H9 (cell line): ENCODE results near the gene FSTL4. TPM values are rescaled to one million over a fixed set of nuclear protein-coding genes. Genes with fewer than 3 reads are reported as not detected.

Source experiments
- DNase-seq: peaks from one replicate; pipeline ENCODE4 v3.0.0-alpha.2; 2017
- H2AFZ ChIP-seq: one replicate; pipeline ENCODE4 v1.6.1; 2013; ENCODE audit warnings: mild to moderate bottlenecking, low read length, control low read depth, moderate library complexity
- H2AK5ac ChIP-seq: 2 replicates; pipeline ENCODE4 v1.6.1; 2013; ENCODE audit warnings: low read length, control low read depth, mixed read lengths; ENCODE audit not compliant: insufficient read length
- H2BK120ac ChIP-seq: one replicate; pipeline ENCODE4 v1.6.1; 2013; ENCODE audit warnings: low read depth, mild to moderate bottlenecking, low read length, control low read depth, inconsistent platforms; ENCODE audit not compliant: poor library complexity, severe bottlenecking
- H2BK12ac ChIP-seq: 2 replicates; pipeline ENCODE4 v1.6.1; 2013; ENCODE audit warnings: low read length, control low read depth, mixed read lengths, low read depth; ENCODE audit not compliant: insufficient read length
- H2BK15ac ChIP-seq: 2 replicates; pipeline ENCODE4 v1.6.1; 2013; ENCODE audit warnings: low read depth, low read length, control low read depth
- H2BK20ac ChIP-seq: one replicate; pipeline ENCODE4 v1.6.1; 2013; ENCODE audit warnings: low read depth, mild to moderate bottlenecking, low read length, control low read depth, inconsistent platforms; ENCODE audit not compliant: poor library complexity, severe bottlenecking
- H2BK5ac ChIP-seq: 2 replicates; pipeline ENCODE4 v1.6.1; 2013; ENCODE audit warnings: low read length, control low read depth, mixed read lengths; ENCODE audit not compliant: insufficient read length
- H3K14ac ChIP-seq: 2 replicates; pipeline ENCODE4 v1.6.1; 2013; ENCODE audit warnings: low read length, control low read depth; ENCODE audit not compliant: insufficient read depth
- H3K18ac ChIP-seq: 2 replicates; pipeline ENCODE4 v1.6.1; 2013; ENCODE audit warnings: low read depth, mild to moderate bottlenecking, mixed read lengths, low read length, control low read depth; ENCODE audit not compliant: insufficient read length
- H3K23ac ChIP-seq: 2 replicates; pipeline ENCODE4 v1.6.1; 2013; ENCODE audit warnings: low read length, control low read depth, mixed read lengths, low read depth; ENCODE audit not compliant: insufficient read length
- H3K23me2 ChIP-seq: 2 replicates; pipeline ENCODE4 v1.6.1; 2013; ENCODE audit warnings: low read depth, mild to moderate bottlenecking, mixed read lengths, low read length, control low read depth; ENCODE audit not compliant: insufficient read length, poor library complexity, severe bottlenecking
- H3K27ac ChIP-seq: 2 replicates; pipeline ENCODE4 v1.5.1; 2013; ENCODE audit warnings: low read length, control low read depth, mixed read lengths, low read depth; ENCODE audit not compliant: insufficient read length
- H3K27me3 ChIP-seq: 2 replicates; pipeline ENCODE4 v1.6.1; 2013; ENCODE audit warnings: low read length, control low read depth, inconsistent platforms; ENCODE audit not compliant: insufficient read depth
- H3K4ac ChIP-seq: 2 replicates; pipeline ENCODE4 v1.6.1; 2013; ENCODE audit warnings: low read depth, mild to moderate bottlenecking, control low read depth, inconsistent platforms, low read length, moderate library complexity
- H3K4me1 ChIP-seq: 2 replicates; pipeline ENCODE4 v1.6.1; 2013; ENCODE audit warnings: low read length, control low read depth, inconsistent platforms; ENCODE audit not compliant: insufficient read depth
- H3K4me2 ChIP-seq: 2 replicates; pipeline ENCODE4 v1.6.1; 2013; ENCODE audit warnings: low read length, control low read depth, mixed read lengths; ENCODE audit not compliant: insufficient read length, insufficient read depth
- H3K56ac ChIP-seq: 2 replicates; pipeline ENCODE4 v1.6.1; 2013; ENCODE audit warnings: low read depth, mild to moderate bottlenecking, mixed read lengths, low read length, control low read depth; ENCODE audit not compliant: insufficient read length
- H3K79me1 ChIP-seq: 2 replicates; pipeline ENCODE4 v1.6.1; 2013; ENCODE audit warnings: low read depth, mild to moderate bottlenecking, moderate library complexity, low read length, control low read depth, inconsistent platforms; ENCODE audit not compliant: insufficient read depth, poor library complexity, severe bottlenecking
- H3K79me2 ChIP-seq: 2 replicates; pipeline ENCODE4 v1.6.1; 2013; ENCODE audit warnings: low read length, control low read depth, inconsistent platforms; ENCODE audit not compliant: insufficient read depth
- H3K9ac ChIP-seq: 2 replicates; pipeline ENCODE4 v1.6.1; 2013; ENCODE audit warnings: low read length, control low read depth, mixed read lengths; ENCODE audit not compliant: insufficient read length; ENCODE audit errors: extremely low read depth
- H3K9me3 ChIP-seq: one replicate; pipeline ENCODE4 v1.6.1; 2013; ENCODE audit warnings: low read depth, low read length, inconsistent platforms; ENCODE audit not compliant: control insufficient read depth
- H3T11ph ChIP-seq: one replicate; pipeline ENCODE4 v1.6.1; 2013; ENCODE audit warnings: mild to moderate bottlenecking, low read length, control low read depth, inconsistent platforms
- H4K20me1 ChIP-seq: one replicate; pipeline ENCODE4 v1.6.1; 2013; ENCODE audit not compliant: control insufficient read depth, insufficient read length, insufficient read depth
- H4K5ac ChIP-seq: 2 replicates; pipeline ENCODE4 v1.6.1; 2013; ENCODE audit warnings: low read depth, mild to moderate bottlenecking, mixed read lengths, low read length, control low read depth; ENCODE audit not compliant: insufficient read length
- H4K8ac ChIP-seq: replicated peaks from 2 replicates; pipeline ENCODE4 v1.6.1; 2013; ENCODE audit warnings: low read length, control low read depth, mixed read lengths, low read depth; ENCODE audit not compliant: insufficient read length
- H4K91ac ChIP-seq: 2 replicates; pipeline ENCODE4 v1.6.1; 2013; ENCODE audit warnings: low read depth, mild to moderate bottlenecking, moderate library complexity, mixed read lengths, low read length, control low read depth; ENCODE audit not compliant: insufficient read length
- H3K27ac Mint-ChIP-seq, 3 experiments: 2 replicates in 2 of 3; 3 replicates in 1 of 3; pipeline ENCODE4 v1.8.0; 2020 to 2021; ENCODE audit warnings: mixed read lengths in 3 of 3, mild to moderate bottlenecking in 1 of 3, moderate library complexity in 1 of 3
- H3K27me3 Mint-ChIP-seq: 2 replicates; pipeline ENCODE4 v1.8.0; 2021; ENCODE audit warnings: low read depth, mild to moderate bottlenecking, moderate library complexity, mixed read lengths
- H3K36me3 Mint-ChIP-seq, 3 experiments: 2 replicates in 2 of 3; 3 replicates in 1 of 3; pipeline ENCODE4 v1.8.0; 2020 to 2021; ENCODE audit warnings: low read depth in 3 of 3, mixed read lengths in 3 of 3; ENCODE audit not compliant: insufficient read depth in 1 of 3
- H3K4me1 Mint-ChIP-seq, 2 experiments: 2 replicates each; pipeline ENCODE4 v1.8.0; 2020; ENCODE audit warnings: mixed read lengths in 2 of 2
- H3K4me3 Mint-ChIP-seq, 2 experiments: 2 replicates in 1 of 2; 3 replicates in 1 of 2; pipeline ENCODE4 v1.8.0; 2020 to 2021; ENCODE audit warnings: mild to moderate bottlenecking in 2 of 2, mixed read lengths in 2 of 2, moderate library complexity in 1 of 2
- H3K9me3 Mint-ChIP-seq, 2 experiments: 2 replicates in 1 of 2; 3 replicates in 1 of 2; pipeline ENCODE4 v1.8.0; 2020; ENCODE audit warnings: mild to moderate bottlenecking in 2 of 2, mixed read lengths in 2 of 2, moderate library complexity in 1 of 2
- CTCF ChIP-seq: fragments of 200-600 bp; sonication (generic); conservative IDR thresholded peaks from 3 replicates; pipeline ENCODE4 v1.8.0; 2021; ENCODE audit warnings: antibody characterized with exemption, mild to moderate bottlenecking
- WGBS: extraction: QIAGEN DNeasy Blood & Tissue Kit; methylation state at CpG from one replicate; pipeline ENCODE4 v1.1.7; 2013; ENCODE audit warnings: missing lambda C conversion rate, low lambda C conversion rate, mixed read lengths; ENCODE audit not compliant: insufficient read length; ENCODE audit errors: extremely low coverage; 5-methylcytosine and 5-hydroxymethylcytosine counted together
- total RNA-seq: library from RNA; stranded (reverse); gene quantifications from 2 replicates; pipeline ENCODE4 v1.2.1, GENCODE V29; 2021

The FSTL4 gene
- total RNA-seq, 1 experiment from 2014 or later: 5.7 TPM

- Histone ChIP-seq H3K14ac (no peak overlapping the region), H3K9me3 (no peaks in the 10 kb centered on the region), H3K4me1 (peaks cover 25% of the 10 kb centered on the region), H3K9ac (no peak overlapping the region), H3K23ac (no peak overlapping the region), H2AK5ac (no peak overlapping the region), H4K20me1 (peaks cover 2% of the 10 kb centered on the region), H3T11ph (no peak overlapping the region), H3K4ac (no peak overlapping the region), H3K23me2 (no peaks in the 10 kb centered on the region), H2BK5ac (no peak overlapping the region), H2BK120ac (no peak overlapping the region), H2AFZ (no peak overlapping the region), H2BK15ac (no peak overlapping the region), H3K79me2 (no peaks in the 10 kb centered on the region), H4K5ac (no peak overlapping the region), H2BK12ac (no peak overlapping the region), H4K8ac (no peak overlapping the region), H3K18ac (no peak overlapping the region), H3K79me1 (no peaks in the 10 kb centered on the region), H3K27me3 (no peaks in the 10 kb centered on the region; the same call in 1 of the 2 replicates), H3K27ac (no peak overlapping the region), H2BK20ac (no peak overlapping the region), H3K4me2 (no peak overlapping the region), H3K56ac (no peak overlapping the region), H4K91ac (no peak overlapping the region)
- peaks cover 44% of the 10 kb centered on the region for H3K27me3 Mint-ChIP-seq
- peaks cover 2 to 3% of the 10 kb centered on the region in 2 experiments; a peak in 3 of 5 replicates for H3K9me3 Mint-ChIP-seq
- peak; percentile 86 for DNase-seq
- WGBS: no CpG with 5 or more reads among the region's 30 CpGs
- no peak overlapping the region; a peak in 1 of 7 replicates for H3K27ac Mint-ChIP-seq
- H3K4me1 Mint-ChIP-seq: peaks cover 47 to 49% of the 10 kb centered on the region in 2 experiments
- peak; percentile 99 for TF ChIP-seq CTCF
- H3K36me3 Mint-ChIP-seq: peaks cover 0 to 2% (median 0%) of the 10 kb centered on the region in 3 experiments; a peak in 1 of 7 replicates
- no peak overlapping the region for H3K4me3 Mint-ChIP-seq
These were observed 188.6 kb downstream of the FSTL4 start for GRCh38 chr5:133423618-133424282.
